Stimulated activated CD4-positive, alpha-beta T cell treated with anti-CD3 and anti-CD28 coated beads, Interleukin-1b, Interleukin-23, amount 100 ng/mL, for 1 hour (primary cell): ENCODE results near the gene NEK1.

ENCODE experiments used
- DNase-seq, 2 donors: peaks; one replicate each; pipeline ENCODE4 v3.0.0-alpha.2; 2020; ENCODE audit warnings: low read depth in 2 of 2

NEK1 gene

GRCh38 chr4:169366821-169367220 lies 245.6 kb downstream of the NEK1 start:
- no peak for DNase-seq

DNA sequence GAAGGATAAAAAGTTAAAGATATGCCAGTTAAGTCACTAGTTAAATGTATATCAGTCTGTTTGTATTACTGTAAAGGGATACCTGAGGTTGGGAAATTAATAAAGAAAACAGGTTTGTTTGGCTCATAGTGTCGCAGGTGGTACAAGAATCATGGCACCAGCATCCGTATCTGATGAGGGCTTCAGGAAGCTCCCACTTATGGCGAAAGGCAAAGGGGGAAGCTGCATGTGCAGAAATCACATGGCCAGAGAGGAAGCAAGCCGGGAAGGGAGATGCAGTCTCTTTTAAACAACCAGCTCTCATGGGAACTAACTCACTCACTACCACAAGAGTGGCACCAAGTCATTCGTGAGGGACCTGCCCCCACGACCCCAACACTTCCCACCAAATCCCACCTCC lies 249.8 kb downstream of the NEK1 start:
- no peak for DNase-seq

GRCh38 chr4:169361756-169362155 lies 250.6 kb downstream of the NEK1 start:
- no peak for DNase-seq

- DNase-seq, result no peak
Measured at GRCh38 chr4:169359961-169360360, 252.4 kb downstream of the NEK1 start.

DNA sequence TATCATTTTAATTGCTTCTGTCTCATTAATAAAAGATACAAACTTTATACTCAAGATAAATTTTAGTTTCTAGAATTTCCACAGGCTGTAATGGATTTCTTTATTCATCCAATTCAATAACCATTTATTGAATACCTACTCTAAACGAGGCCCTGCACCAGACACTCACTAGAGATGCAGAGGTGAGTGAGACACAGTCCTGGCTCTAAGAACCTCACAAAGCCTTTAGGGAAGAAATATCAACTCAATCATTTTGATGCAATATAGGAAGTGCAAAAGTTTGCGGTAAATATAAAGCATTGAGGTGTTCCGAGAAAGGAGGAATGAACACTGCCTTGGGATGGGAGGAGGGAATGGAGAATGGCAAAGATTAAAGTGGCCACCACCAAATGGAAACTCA lies 260.0 kb downstream of the NEK1 start:
- no peak for DNase-seq

- no peak for DNase-seq
Measured at GRCh38 chr4:169351872-169352271, 260.5 kb downstream of the NEK1 start.

DNA sequence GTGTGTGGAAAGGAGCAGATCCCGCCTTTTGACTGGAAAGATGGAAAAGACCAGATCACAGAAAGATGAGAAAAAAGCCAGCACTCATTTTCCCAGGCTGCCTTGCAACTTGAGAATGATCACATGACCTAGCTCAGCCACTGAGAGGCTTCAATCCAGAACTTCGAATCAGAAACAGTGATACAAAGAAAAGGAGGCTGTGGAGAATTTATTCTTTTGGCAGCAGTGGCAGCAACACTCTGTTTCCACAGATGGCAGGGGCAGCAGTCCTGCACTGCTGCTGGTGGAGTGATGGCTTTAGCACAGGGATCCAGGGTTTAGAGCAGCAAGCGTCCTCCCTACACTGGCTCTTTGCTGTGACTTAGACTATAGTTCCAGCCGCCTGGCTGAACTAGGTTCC lies 263.8 kb downstream of the NEK1 start:
- DNase-seq, result no peak

DNA sequence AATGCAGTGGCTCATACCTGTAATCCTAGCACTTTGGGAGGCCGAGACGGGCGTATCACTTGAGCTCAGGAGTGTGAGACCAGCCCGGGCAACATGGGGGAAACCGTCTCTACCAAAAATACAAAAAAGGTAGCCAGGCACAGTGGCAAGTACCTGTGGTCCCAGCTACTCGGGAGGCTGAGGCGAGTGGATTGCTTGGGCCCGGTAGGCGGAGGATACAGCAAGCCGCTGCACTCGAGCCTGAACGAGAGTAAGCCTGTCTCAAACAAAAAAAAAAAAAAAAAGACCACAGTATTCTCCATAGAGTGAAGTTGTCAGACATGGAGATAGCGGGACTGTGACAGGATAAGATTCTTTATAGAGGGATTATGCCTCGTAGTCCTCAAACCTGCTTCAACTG lies 265.5 kb downstream of the NEK1 start:
- no peak for DNase-seq

GRCh38 chr4:169345316-169345721 lies 267.1 kb downstream of the NEK1 start:
- DNase-seq, result no peak
